Hepatic stellate cell (primary cell): ENCODE measurements around the gene RTL10.
"Not testable (repeated sequence)": the region's sequence is repeated elsewhere in the genome, so short reads cannot be mapped to it uniquely, and the experiment has no call there.

Experiments
- DNase-seq: peaks from one replicate; pipeline ENCODE4 v3.0.0; 2011; ENCODE audit warnings: low spot score

The RTL10 gene

GRCh38 chr22:19889951-19890350 lies 35.3 kb upstream of the RTL10 start:
- DNase-seq = no peak

DNA sequence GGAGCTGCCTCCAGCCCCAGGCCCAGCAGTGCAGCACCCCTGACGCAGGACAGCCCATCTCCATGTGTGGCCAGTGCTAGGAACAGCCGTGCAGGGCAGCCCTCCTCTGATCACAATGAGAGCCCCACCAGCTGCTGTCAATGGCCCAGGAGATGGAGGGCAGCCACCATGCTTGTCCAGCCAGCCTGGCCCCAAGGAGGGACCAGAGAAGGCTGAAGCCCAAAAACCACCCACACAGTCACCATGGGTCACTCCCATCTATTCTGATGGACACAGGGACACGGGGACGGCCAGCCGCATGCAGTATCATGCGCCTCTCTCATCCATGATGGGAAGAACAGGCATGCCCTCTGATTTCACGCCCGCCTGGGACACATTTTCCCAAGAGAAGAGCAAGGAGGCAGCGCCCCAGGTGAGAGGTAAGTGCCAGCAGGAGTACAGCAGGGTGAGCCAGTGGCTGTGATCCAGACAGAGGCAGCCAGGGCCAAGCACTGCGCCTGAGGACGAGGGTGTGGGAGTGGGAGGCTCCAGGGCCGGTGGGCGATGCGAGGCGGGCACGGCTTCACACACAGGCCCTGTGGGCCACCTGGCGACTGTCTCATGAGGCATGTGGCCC lies 33.6 kb upstream of the RTL10 start:
- no peak for DNase-seq

DNA sequence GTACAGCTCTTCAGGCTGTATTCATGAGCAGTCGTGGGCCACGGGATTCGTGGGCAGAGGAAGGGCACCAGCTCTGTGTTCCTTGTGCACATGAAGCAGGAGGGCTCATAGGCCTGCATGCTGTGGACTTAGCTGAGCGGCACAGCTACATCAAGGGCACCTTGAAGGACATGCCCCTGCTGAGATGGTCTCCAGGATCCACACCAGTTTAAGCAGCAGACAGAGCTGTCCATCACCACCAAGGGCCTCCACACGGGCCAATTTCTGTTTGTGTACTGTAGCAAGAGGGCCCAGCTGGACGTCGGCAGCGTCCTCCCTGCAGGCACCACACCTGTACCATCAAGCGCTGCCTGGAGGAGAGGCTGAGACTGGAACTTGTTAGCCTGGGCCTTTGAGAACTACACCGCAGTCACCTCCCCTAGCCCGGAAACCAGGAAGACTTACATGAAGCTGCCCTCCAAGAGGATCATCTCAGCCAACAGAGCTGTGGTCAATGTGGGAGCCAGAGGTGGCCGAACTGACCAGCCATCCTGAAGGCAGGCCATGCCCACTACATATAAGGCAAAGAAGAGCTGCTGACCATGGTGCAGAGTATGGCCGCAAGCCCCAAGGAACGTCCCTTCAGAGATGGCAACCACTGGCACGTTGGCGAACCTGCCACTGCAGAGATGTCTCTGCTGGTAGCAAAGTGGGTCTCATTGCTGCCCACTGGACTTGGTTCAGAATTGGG lies 32.7 kb upstream of the RTL10 start:
- DNase-seq = no peak

DNA sequence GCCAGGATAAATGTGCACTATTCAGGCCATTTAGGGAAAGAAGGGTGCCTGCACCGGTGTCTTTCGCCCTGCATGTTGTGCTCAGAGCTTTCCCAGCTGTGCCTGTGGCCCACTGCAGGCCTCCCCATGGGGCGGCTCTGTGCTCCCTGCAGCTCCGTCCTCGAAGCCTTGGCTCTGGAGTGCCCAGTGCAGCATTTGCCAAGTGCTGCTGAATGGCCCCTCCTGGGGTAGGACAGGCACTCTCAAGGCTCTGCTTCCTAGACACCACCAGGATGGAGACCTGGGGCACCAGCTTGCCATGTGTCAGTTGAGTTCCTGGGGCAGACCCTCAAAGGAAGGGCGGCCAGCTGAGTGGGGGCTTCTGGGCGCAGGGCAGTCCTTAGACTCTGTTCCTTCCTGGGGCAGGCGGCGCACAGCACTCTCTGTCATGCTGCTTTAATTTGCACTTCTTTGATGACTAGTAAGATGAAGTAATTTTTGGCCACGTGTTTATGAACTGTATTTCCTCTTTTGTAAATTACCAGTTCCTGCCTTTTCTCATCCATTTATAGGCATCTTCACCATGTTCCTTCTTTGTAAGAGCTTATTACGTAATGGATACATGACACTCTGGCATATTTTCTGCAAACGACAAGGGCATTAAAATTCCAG lies 32.1 kb upstream of the RTL10 start:
- no peak for DNase-seq

DNA sequence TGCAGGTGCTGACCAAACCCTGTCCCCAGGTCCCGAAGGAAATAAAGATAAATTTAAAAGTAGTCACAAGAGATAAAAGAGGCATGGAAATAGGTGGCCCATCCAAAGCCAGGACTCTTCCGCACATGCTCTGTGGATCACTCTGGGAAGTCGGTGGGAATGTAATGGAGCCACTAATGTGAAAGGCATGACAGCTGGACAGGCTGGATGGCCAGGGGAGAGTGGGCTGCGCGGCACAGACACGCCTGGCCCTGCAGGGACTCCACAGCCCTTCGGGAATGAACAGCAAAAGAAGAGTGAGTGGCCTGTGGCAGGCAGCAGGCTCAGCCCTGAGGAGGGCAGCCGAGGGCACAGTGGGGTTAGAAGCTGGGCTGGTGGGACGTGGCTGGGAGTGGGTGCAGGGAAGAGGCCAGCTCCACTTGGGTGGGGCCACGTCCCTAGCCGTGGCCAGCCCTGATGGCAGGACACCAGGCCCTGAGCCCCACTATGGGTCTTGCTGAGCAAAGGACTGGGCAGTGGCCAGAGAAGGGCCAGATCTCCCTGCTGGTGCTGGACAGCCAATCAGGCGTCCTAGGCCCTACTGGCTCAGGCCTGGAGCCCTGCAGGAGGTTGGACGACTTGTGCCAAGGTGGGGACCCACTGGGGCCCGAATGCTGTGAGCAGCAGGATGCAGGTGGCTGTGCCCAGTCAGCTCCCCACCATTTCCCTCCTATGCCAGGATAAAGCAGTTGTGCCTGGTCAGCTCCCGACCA lies 31.3 kb upstream of the RTL10 start:
- no peak for DNase-seq

DNA sequence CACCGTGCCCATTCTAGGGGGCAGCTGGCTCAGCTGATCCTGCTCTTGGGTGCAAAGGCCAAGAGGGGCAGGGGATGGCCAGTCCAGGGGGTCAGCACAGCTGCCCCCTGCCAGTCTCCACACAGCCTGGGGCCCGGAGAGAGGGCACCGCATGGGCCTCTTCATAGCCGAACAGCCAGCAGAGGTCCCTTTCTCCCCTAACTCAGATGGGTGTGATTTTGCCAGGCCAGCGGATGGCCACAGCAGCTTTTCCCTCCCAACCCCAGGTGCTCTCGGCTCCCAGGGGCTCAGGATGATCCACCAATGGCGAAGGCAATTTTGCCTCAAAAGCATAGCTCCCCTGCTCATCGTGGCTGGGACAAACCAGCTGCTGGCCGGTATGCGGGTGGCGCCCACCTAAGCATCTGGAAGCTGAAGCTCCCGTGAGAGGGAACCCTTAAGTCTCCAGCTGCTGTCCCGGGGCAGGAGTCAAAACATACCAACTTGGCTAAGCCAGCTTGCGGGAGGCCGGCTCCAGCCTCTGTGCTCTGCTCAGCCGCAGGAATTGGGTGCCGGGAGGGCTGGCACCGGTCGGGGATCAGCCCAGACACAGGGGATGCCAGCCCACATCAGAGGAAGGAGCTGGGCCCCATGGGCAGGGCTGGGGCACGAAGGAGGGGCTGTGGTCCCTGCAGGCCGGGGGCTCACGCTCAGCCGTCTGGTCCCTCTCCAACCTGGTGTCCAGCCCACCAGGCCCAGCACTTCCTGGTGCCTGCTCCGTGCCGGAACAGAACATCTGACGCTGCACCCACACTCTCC lies 30.5 kb upstream of the RTL10 start:
- no peak for DNase-seq

DNA sequence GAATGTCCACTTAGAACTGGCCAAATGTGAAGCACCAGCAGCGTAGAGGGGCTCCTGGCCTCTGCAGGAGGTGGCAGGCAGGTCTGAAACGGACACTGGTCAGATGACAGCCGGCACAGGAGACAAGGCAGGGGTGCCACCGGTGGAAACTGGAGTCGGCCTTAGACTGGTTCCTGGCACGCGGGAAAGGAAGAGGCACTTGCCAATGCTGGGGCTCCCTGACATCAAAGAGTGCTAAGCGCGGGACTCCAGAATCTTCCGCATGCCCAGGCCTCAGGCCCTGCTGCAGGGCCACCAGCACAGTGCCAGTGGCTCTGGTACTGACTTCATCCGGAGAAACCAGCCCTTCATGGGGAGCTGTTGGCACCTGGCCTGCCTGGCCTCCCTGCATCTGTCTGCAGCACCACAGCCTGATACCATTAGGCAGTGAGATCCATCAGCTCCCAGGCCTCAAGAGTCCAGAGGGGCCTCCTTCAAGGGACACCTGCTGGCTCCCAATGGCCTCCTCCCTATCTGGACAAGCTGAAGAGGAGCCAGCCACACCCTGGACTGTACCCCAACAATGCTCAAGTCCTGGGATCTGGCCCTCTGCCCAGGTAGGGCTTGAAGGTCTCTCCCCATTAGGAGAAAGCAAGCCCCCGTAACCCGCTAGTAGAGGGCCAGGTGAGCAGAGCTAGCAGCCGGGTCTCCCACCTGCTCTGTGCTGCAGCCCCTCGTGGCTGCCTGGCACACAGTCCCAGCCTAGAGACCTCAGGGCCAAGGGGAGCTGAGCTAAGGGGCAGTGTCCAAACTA lies 29.7 kb upstream of the RTL10 start:
- no peak for DNase-seq

- not testable (repeated sequence) for DNase-seq
Measured at GRCh38 chr22:19883446-19883845, 28.8 kb upstream of the RTL10 start.

DNA sequence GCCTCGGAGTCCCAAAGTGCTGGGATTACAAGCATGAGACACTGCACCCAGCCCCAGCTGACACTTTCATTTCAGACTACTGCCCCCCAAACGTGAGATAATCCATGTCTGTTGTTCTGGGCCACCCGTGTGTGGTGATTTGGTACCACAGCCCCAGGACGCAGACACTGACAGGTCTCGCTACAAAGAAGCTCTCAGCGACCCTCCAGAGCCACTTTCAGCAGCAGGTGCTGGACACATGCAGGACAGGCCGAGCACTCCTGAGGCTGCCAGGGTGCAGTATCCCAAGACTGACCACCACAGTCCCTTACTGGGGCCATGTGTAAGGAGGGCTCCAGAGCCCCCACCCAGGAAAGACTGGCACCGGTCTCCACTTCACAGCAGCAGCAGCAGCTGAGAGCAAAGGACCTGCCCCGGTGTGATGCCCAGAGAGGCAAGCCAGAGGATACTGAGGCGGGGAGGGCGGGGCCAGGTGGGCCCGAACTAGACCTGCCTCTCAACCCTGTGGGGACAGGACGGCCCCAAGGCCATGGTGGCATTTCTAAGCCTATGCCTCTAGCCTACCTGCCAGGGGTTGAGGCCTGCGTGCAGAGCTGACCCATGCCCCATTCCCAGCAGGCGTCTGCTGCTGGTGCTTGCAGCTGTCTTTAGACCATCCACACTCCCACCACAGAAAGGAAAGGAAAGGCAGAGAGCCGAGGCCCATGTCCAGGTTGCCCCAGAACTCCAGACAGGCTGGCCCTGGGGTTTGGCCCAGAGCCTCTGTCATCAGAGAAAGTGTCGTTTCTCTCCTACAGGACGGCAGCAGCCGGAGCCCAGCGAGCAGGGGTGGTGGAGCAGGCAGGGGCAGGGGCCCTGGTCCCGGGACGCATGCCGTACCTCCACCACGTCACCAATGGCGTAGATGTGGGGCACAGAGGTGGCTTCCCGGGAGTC lies 28.0 kb upstream of the RTL10 start:
- no peak for DNase-seq

DNA sequence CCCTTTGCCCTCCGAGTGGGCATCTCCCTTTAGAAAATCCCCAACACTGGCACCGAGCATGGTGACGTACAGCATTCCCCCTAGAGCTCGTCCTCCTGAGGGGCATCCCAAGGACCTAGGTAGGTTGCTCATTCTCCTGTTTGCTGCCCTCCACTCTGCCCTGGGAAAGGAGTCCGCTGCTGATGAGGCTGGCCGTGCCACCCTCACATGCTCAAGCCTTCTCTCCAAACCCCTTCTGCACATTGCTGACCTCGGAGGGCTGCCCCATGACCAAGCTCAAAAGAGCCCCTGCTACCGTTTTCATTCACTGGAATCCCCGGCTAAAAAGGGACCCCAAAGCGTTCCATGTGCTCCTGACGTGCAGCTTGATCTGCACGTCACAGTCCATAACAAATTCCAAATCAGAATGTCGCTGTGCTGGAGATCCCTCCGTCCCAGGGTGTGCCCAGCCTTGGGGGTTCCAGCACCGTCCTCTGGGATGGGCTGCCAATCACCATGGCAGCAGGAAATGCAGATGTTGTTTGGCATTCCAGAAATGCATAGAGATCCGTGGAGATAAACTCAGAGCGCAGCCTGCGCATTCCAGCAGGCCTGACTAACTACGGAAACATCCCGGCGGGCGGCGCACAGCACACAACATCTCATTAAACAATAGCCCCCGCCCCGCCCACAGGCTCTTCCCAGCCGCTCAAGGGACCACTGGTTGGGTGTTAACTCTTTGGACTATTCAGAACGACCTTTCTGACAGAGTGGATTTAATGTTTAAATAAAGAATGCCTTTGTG lies 26.3 kb upstream of the RTL10 start:
- peak; percentile 99 for DNase-seq

GRCh38 chr22:19879992-19880785 lies 25.5 kb upstream of the RTL10 start:
- DNase-seq = no peak

- DNase-seq = no peak
Measured at GRCh38 chr22:19879643-19879991, 24.9 kb upstream of the RTL10 start.

DNA sequence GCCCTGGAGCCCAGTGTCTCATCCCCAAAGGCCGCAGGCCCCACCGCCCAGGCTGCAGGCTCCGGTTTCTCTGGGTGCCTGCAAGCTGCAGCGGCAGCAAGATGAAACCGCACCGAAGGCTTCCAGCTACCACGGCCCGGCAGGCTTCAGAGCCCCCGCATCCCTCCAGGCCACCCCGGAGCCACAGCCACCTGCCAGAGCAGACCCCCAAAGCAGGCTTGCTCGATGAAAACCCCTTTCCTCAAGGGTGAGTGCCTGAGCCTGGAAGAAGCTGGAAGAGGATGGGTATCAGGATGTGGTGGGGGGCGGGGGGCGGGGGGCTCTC lies 24.5 kb upstream of the RTL10 start:
- DNase-seq = no peak

DNA sequence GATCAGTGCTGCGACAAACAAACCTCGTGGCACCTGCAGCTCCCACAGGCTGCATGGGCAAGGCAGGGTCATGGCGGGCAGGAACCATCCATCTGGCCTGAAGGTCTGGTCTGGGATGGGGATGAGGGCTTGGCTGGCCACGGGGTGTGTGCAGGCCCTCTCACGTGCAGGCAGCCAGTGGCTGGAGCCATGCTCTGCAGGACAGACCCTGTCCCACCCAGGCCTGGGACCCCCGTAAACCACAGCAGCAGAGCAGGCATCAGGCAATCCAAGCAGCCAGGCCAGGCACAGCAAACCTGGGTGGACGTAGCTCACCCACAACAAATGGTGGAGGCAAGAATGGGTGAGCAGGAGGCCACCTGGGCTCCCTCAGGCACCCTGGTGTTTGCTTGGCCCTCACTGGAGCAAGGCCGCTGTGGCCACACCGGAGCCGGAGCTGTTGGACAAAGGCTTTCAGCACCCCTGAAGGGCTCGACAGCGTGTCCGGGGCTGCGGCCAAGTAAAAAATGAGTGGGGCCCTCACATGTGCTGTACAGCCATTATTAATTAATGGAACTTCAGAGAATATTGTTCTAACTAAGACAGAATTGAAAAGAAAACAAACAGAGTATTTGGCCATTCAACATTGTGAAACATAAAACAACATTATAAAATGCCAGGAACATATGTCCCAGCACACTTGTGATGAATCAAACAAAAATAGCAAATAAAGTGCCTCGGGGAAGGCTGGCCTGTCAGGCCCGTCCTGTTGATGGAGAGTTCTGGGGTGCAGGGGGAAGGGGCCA lies 24.0 kb upstream of the RTL10 start:
- peak; percentile 65 for DNase-seq

GRCh38 chr22:19877626-19878339 lies 23.1 kb upstream of the RTL10 start:
- DNase-seq = no peak

DNA sequence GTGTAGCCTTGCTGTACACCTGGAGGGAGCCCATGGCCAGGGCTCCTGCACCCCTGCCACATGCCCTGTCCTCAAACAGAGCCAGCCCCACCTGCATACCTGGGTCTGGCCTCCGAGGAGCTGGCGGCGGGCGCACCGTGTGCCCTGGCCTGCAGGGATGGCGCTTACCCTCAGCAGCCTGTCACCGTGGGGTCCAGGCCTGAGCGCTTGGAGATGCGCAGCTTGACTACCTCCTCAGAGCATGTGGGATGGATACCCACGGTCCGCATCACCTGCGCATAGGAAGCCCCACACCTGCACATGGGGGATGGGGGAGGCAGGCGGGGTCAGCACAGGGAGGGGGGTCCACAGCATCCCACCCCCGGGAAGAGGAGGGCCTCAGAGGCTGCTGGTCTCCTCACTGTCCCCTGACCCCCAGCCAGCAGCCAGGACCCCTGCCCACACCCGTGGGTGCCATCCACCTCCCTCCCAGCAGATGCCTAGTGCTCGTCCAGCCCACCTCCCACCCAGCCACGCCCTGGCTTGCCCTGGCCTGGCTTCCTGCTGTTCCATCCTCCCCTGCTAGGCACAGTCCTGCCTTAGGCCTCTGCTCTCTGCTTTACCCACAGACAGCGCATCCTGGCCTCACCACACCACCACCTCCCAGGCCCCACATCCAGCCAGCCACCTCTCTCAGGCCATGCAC lies 22.4 kb upstream of the RTL10 start:
- DNase-seq = no peak
